ENCODE data around the gene EPHA3. TPM values are rescaled to one million over a fixed set of nuclear protein-coding genes. Genes with fewer than 3 reads are reported as not detected.

EPHA3 gene
- total RNA-seq, 2 experiments from 2014 or later, result not detected

- H3K27me3 Mint-ChIP-seq, result no peaks in the 10 kb centered on the region
- peaks cover 2% of the 10 kb centered on the region for H3K9me3 Mint-ChIP-seq
- H3K36me3 Mint-ChIP-seq, result no peaks in the 10 kb centered on the region
- POLR2A ChIA-PET, result no interaction called here
- ATAC-seq (ENCODE audit: low read depth), result no peak
- H3K4me3 Mint-ChIP-seq, result no peak overlapping the region
- no peak overlapping the region for H3K27ac Mint-ChIP-seq
- DNase-seq, result no peak
- H3K4me1 Mint-ChIP-seq, result no peaks in the 10 kb centered on the region
Measured at GRCh38 chr3:89521328-89521727, 413.9 kb downstream of the EPHA3 start.

- no peak overlapping the region for H3K27ac Mint-ChIP-seq
- POLR2A ChIA-PET, result no interaction called here
- H3K4me3 Mint-ChIP-seq, result no peak overlapping the region
- H3K4me1 Mint-ChIP-seq, result no peaks in the 10 kb centered on the region
- no peaks in the 10 kb centered on the region for H3K27me3 Mint-ChIP-seq
- ATAC-seq (ENCODE audit: low read depth) (no peak), DNase-seq (no peak)
- H3K36me3 Mint-ChIP-seq, result no peaks in the 10 kb centered on the region
- H3K9me3 Mint-ChIP-seq, result peaks cover 2% of the 10 kb centered on the region
Measured at GRCh38 chr3:89522155-89522554, 414.7 kb downstream of the EPHA3 start.

- Mint-ChIP-seq H3K27ac (no peak overlapping the region), H3K27me3 (no peaks in the 10 kb centered on the region), H3K4me3 (no peak overlapping the region), H3K36me3 (no peaks in the 10 kb centered on the region), H3K9me3 (peaks cover 4% of the 10 kb centered on the region), H3K4me1 (no peaks in the 10 kb centered on the region)
- POLR2A ChIA-PET, result no interaction called here
- DNase-seq (no peak), ATAC-seq (ENCODE audit: low read depth) (no peak)
Measured at GRCh38 chr3:89525609-89526008, 418.2 kb downstream of the EPHA3 start.

- DNase-seq, result no peak
- Mint-ChIP-seq H3K9me3 (peaks cover 4% of the 10 kb centered on the region), H3K36me3 (no peaks in the 10 kb centered on the region), H3K4me1 (no peaks in the 10 kb centered on the region), H3K27me3 (no peaks in the 10 kb centered on the region), H3K27ac (no peak overlapping the region), H3K4me3 (no peak overlapping the region)
- no peak for ATAC-seq (ENCODE audit: low read depth)
- POLR2A ChIA-PET, result no interaction called here
Measured at GRCh38 chr3:89527736-89528305, 420.4 kb downstream of the EPHA3 start.
